Activated CD4-positive, alpha-beta T cell treated with anti-CD3 and anti-CD28 coated beads for 4 hours (primary cell): Measurements from ENCODE around the gene USP54.

Experiments used
- DNase-seq, 2 donors: peaks; one replicate each; pipeline ENCODE4 v3.0.0-alpha.2; 2020

USP54 gene

GRCh38 chr10:73522263-73522662, 68.9 kb downstream of the USP54 start:
- DNase-seq, result no peak

GRCh38 chr10:73519336-73519735, 71.8 kb downstream of the USP54 start:
- no peak for DNase-seq

GRCh38 chr10:73517166-73517888, 73.8 kb downstream of the USP54 start:
- DNase-seq, result no peak

- DNase-seq, result no peak
Observed at GRCh38 chr10:73512207-73512743, 78.9 kb downstream of the USP54 start.

GRCh38 chr10:73509695-73510094, 81.4 kb downstream of the USP54 start:
- no peak for DNase-seq

GRCh38 chr10:73506491-73506890, 84.7 kb downstream of the USP54 start:
- DNase-seq, result no peak

- DNase-seq, result no peak
Observed at GRCh38 chr10:73506074-73506473, 85.1 kb downstream of the USP54 start.

- no peak for DNase-seq
Observed at GRCh38 chr10:73503037-73503436, 88.1 kb downstream of the USP54 start.

GRCh38 chr10:73501651-73502050, 89.5 kb downstream of the USP54 start:
- DNase-seq, result no peak

- DNase-seq, result no peak
Observed at GRCh38 chr10:73497623-73498022, 93.5 kb downstream of the USP54 start.

GRCh38 chr10:73495884-73496674, 95.1 kb downstream of the USP54 start, which contains the start of gene PPP3CB:
PPP3CB (minus strand) TSS chr10:73496024; CDS start chr10:73495889, 135 bp downstream.
- DNase-seq, result peak; percentile 90

- peak; percentile 75 to 84 for DNase-seq
Observed at GRCh38 chr10:73495226-73495883, 95.8 kb downstream of the USP54 start.

GRCh38 chr10:73494877-73495225, 96.3 kb downstream of the USP54 start:
- no peak for DNase-seq

- DNase-seq, result no peak
Observed at GRCh38 chr10:73494213-73494612, 96.9 kb downstream of the USP54 start.

GRCh38 chr10:73493781-73494180, 97.4 kb downstream of the USP54 start:
- DNase-seq, result no peak

- no peak for DNase-seq
Observed at GRCh38 chr10:73486601-73487000, 104.5 kb downstream of the USP54 start.

- no peak for DNase-seq
Observed at GRCh38 chr10:73485320-73485719, 105.8 kb downstream of the USP54 start.

GRCh38 chr10:73480158-73480557, 111.0 kb downstream of the USP54 start:
- no peak for DNase-seq

GRCh38 chr10:73478636-73479035, 112.5 kb downstream of the USP54 start:
- DNase-seq, result no peak

- DNase-seq, result no peak
Observed at GRCh38 chr10:73471226-73471625, 119.9 kb downstream of the USP54 start.

GRCh38 chr10:73469579-73469978, 121.6 kb downstream of the USP54 start:
- no peak for DNase-seq

- no peak for DNase-seq
Observed at GRCh38 chr10:73467206-73467605, 123.9 kb downstream of the USP54 start.

GRCh38 chr10:73465978-73466726, 125.0 kb downstream of the USP54 start:
- no peak for DNase-seq
